MM.1S (cell line): ENCODE results near the gene NDOR1.

Source experiments
- DNase-seq: peaks from one replicate; pipeline ENCODE4 v3.0.0-alpha.2; 2015
- H2AFZ ChIP-seq: fragments of 300-600 bp; sonication (generic); 2 replicates; pipeline ENCODE4 v1.6.0; 2016; ENCODE audit warnings: antibody characterized with exemption, low read length
- H3F3A ChIP-seq: fragments of 300-600 bp; sonication (generic); 2 replicates; pipeline ENCODE4 v1.6.1; 2016; ENCODE audit warnings: mild to moderate bottlenecking, antibody characterized with exemption, low read length, moderate library complexity, mixed read lengths; ENCODE audit not compliant: insufficient read depth
- H3K27ac ChIP-seq: fragments of 300-600 bp; sonication (generic); 2 replicates; pipeline ENCODE4 v1.5.1; 2016; ENCODE audit warnings: mild to moderate bottlenecking, low read length
- H3K27me3 ChIP-seq: fragments of 300-600 bp; sonication (generic); replicated peaks from 2 replicates; pipeline ENCODE4 v1.6.0; 2016; ENCODE audit warnings: low read length; ENCODE audit not compliant: insufficient read depth
- H3K36me3 ChIP-seq: fragments of 300-600 bp; sonication (generic); replicated peaks from 2 replicates; pipeline ENCODE4 v1.6.1; 2016; ENCODE audit warnings: mild to moderate bottlenecking, low read length, mixed read lengths; ENCODE audit not compliant: insufficient read depth
- H3K4me1 ChIP-seq: fragments of 300-600 bp; sonication (generic); 2 replicates; pipeline ENCODE4 v1.6.1; 2016; ENCODE audit warnings: low read length, mixed read lengths
- H3K4me2 ChIP-seq: fragments of 300-600 bp; sonication (generic); 2 replicates; pipeline ENCODE4 v1.6.0; 2016; ENCODE audit warnings: low read depth, low read length
- H3K4me3 ChIP-seq: fragments of 300-600 bp; sonication (generic); 2 replicates; pipeline ENCODE4 v1.5.1; 2016; ENCODE audit warnings: low read length, mixed read lengths
- H3K79me2 ChIP-seq: fragments of 300-600 bp; sonication (generic); 2 replicates; pipeline ENCODE4 v1.6.1; 2016; ENCODE audit warnings: mixed run types, low read length, mixed read lengths
- H3K9ac ChIP-seq: fragments of 300-600 bp; sonication (generic); 2 replicates; pipeline ENCODE4 v1.6.1; 2016; ENCODE audit warnings: low read length, mixed read lengths
- H3K9me2 ChIP-seq: fragments of 300-600 bp; sonication (generic); replicated peaks from 2 replicates; pipeline ENCODE4 v1.6.1; 2016; ENCODE audit warnings: mild to moderate bottlenecking, low read length, mixed read lengths; ENCODE audit not compliant: insufficient read depth
- H3K9me3 ChIP-seq: fragments of 300-600 bp; sonication (generic); replicated peaks from 2 replicates; pipeline ENCODE4 v1.6.1; 2016; ENCODE audit warnings: mild to moderate bottlenecking, low read length, mixed read lengths; ENCODE audit not compliant: insufficient read depth
- H4K20me1 ChIP-seq: fragments of 300-600 bp; sonication (generic); 2 replicates; pipeline ENCODE4 v1.6.1; 2016; ENCODE audit warnings: mild to moderate bottlenecking, low read length, moderate library complexity, mixed read lengths; ENCODE audit not compliant: insufficient read depth
- CTCF ChIP-seq: fragments of 300-600 bp; sonication (generic); IDR thresholded peaks from 2 replicates; pipeline ENCODE4 v1.5.1; 2016; ENCODE audit warnings: antibody characterized with exemption, low read length, mixed read lengths
- EZH2 ChIP-seq: fragments of 300-600 bp; sonication (generic); optimal IDR thresholded peaks from 2 replicates; pipeline ENCODE3; 2017; ENCODE audit warnings: low read depth, mild to moderate bottlenecking, antibody characterized with exemption, low read length, mixed read lengths
- EZH2phosphoT487 ChIP-seq: fragments of 300-600 bp; sonication (generic); IDR thresholded peaks from 2 replicates; pipeline ENCODE4 v1.6.1; 2018; ENCODE audit warnings: antibody characterized with exemption, low read length

The NDOR1 gene

GRCh38 chr9:137214620-137215019 lies 9.1 kb downstream of the NDOR1 start:
- Histone ChIP-seq H3K36me3 (no peaks in the 10 kb centered on the region), H4K20me1 (no peaks in the 10 kb centered on the region), H3K4me3 (no peak overlapping the region), H3K27ac (no peak overlapping the region), H3K27me3 (no peaks in the 10 kb centered on the region), H3F3A (no peaks in the 10 kb centered on the region), H3K9ac (no peak overlapping the region), H3K9me3 (no peaks in the 10 kb centered on the region), H2AFZ (no peak overlapping the region), H3K9me2 (no peaks in the 10 kb centered on the region), H3K4me1 (no peaks in the 10 kb centered on the region), H3K79me2 (no peaks in the 10 kb centered on the region), H3K4me2 (no peak overlapping the region)
- no peak for DNase-seq
- TF ChIP-seq EZH2phosphoT487, result no peak

- H3K9ac ChIP-seq, result no peak overlapping the region
- H3K4me1 ChIP-seq, result no peaks in the 10 kb centered on the region
- no peak overlapping the region for H3K4me2 ChIP-seq
- no peak overlapping the region for H2AFZ ChIP-seq
- TF ChIP-seq EZH2 (no peak), EZH2phosphoT487 (no peak)
- no peaks in the 10 kb centered on the region for H3K9me3 ChIP-seq
- no peaks in the 10 kb centered on the region for H4K20me1 ChIP-seq
- no peak for DNase-seq
- no peak overlapping the region for H3K27ac ChIP-seq
- H3K27me3 ChIP-seq, result no peaks in the 10 kb centered on the region
- no peaks in the 10 kb centered on the region for H3K79me2 ChIP-seq
- no peak overlapping the region for H3K4me3 ChIP-seq
- no peaks in the 10 kb centered on the region for H3F3A ChIP-seq
- H3K36me3 ChIP-seq, result no peaks in the 10 kb centered on the region
- H3K9me2 ChIP-seq, result no peaks in the 10 kb centered on the region
Observed at GRCh38 chr9:137215196-137215986, 9.9 kb downstream of the NDOR1 start.

GRCh38 chr9:137216188-137216965 lies 10.9 kb downstream of the NDOR1 start:
- Histone ChIP-seq H3F3A (no peaks in the 10 kb centered on the region), H3K9me3 (no peaks in the 10 kb centered on the region), H3K9me2 (no peaks in the 10 kb centered on the region), H3K9ac (no peak overlapping the region), H3K4me3 (no peak overlapping the region), H3K79me2 (no peaks in the 10 kb centered on the region), H2AFZ (no peak overlapping the region), H4K20me1 (no peaks in the 10 kb centered on the region), H3K4me1 (no peaks in the 10 kb centered on the region), H3K36me3 (no peaks in the 10 kb centered on the region), H3K27ac (no peak overlapping the region), H3K27me3 (no peaks in the 10 kb centered on the region), H3K4me2 (no peak overlapping the region)
- no peak for DNase-seq
- TF ChIP-seq EZH2 (no peak), CTCF (no peak), EZH2phosphoT487 (no peak)

DNA sequence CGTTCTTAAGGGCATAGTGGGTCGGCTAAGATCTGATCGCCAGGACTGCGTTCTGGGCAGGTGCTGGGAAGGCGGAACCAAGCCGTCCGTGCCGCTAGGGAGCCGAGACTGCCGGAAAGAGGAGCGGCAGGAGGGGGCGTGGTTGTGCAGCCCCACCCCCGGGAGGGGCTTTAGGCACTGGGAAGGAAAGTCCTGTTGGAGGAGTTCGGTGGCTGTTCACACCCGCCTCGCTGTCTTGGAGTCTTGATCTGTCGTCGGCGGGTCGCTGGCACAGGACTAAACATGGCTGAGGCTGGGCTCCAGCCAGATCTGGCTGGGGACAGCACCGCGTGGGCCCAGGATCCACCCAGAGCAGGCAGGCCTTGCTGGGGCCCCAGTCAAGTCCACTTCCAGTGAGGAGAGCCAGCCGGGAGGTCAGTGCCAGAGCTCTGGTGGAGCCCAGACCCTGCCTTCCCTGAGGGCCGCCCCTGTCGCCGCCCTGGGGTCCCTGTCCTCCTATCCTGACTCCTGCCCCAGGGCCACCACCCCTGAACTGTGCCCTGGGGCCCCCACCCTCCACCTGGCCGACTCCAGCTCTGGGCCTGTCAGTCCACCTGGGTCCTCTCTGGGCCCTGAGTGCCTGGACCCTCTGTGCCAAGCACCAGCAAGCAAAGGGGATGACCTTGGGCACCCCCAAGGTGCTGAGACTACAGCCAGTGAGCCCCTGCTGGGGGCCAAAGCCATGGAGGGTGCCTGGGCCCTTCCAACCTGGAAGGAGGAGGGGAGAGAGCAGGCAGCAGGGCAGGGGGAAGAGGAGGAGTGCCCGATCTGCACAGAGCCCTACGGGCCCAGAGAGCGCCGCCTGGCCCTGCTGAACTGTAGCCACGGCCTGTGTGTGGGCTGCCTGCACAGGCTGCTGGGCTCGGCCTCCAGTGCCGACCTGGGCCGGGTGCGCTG lies 12.0 kb downstream of the NDOR1 start:
- Histone ChIP-seq H3K36me3 (no peaks in the 10 kb centered on the region), H3K9me3 (no peaks in the 10 kb centered on the region), H3K79me2 (no peaks in the 10 kb centered on the region), H3K27me3 (no peaks in the 10 kb centered on the region), H3K4me1 (no peaks in the 10 kb centered on the region), H2AFZ (no peak overlapping the region), H3K9ac (no peak overlapping the region), H4K20me1 (no peaks in the 10 kb centered on the region), H3K27ac (no peak overlapping the region), H3K4me3 (no peak overlapping the region), H3K9me2 (no peaks in the 10 kb centered on the region), H3K4me2 (no peak overlapping the region), H3F3A (no peaks in the 10 kb centered on the region)
- TF ChIP-seq EZH2, result no peak
- no peak for TF ChIP-seq EZH2phosphoT487
- no peak for TF ChIP-seq CTCF
- no peak for DNase-seq
